ENCODE results near the gene MBL2. TPM values are rescaled to one million over a fixed set of nuclear protein-coding genes. Genes with fewer than 3 reads are reported as not detected.
A peak's percentile ranks its signal among the peaks of the same experiment; 100 is the strongest.

MBL2 gene
- total RNA-seq (not detected), polyA plus RNA-seq (not detected)

DNA sequence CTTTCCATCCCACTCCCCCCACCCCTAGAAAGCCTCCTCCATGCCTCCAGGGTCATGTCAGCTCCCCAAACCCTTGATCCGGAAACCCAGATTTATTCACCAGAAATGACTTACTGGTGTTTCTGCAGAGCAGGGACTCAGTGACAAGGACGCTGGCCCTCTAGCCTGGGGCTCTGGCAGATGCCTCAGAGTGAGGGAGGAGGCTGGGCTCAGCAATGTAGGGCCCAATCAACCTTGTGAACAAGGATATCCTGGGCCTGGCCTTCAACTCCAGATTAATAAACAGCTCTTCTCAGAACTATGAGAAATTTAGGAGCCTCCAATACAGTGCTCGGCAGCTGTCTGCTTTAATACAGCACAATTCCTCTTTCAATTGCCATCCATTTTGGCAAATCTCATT is at the start of gene MBL2:
Gene MBL2, minus strand, starts transcription at position 162 of the 400 bp plus-strand sequence. CDS start 1,149 bp downstream, outside the sequence.
- Mint-ChIP-seq H3K36me3 (no peaks in the 10 kb centered on the region), H3K27me3 (peaks cover 4% of the 10 kb centered on the region), H3K4me1 (no peaks in the 10 kb centered on the region), H3K4me3 (no peak within 1 kb of the TSS), H3K9me3 (peaks cover 0 to 5% (median 3%) of the 10 kb centered on the region in 7 donors), H3K27ac (peak within 1 kb of the TSS in 1 of 3 donors; percentile 67)
- no peaks in the 10 kb centered on the region for H3K9me3 ChIP-seq (ENCODE audit: control insufficient read depth in 2 of 2, low read length in 2 of 2)
- H3K4me1 ChIP-seq (ENCODE audit: control insufficient read depth, insufficient read depth, low read length, poor library complexity, severe bottlenecking): no peaks in the 10 kb centered on the region
- H3K27me3 ChIP-seq (ENCODE audit: control insufficient read depth, insufficient read depth, low read length): no peaks in the 10 kb centered on the region
- DNase-seq (no peak), ATAC-seq (ENCODE audit: low read depth in 2 of 2) (no peak)
- H3K4me3 ChIP-seq (ENCODE audit: low read depth, low read length): no peak within 1 kb of the TSS
- no peak within 1 kb of the TSS for H3K27ac ChIP-seq (ENCODE audit: insufficient read depth, low read length, poor library complexity, severe bottlenecking)
- no peaks in the 10 kb centered on the region for H3K36me3 ChIP-seq (ENCODE audit: control insufficient read depth, insufficient read depth, low read length)

DNA sequence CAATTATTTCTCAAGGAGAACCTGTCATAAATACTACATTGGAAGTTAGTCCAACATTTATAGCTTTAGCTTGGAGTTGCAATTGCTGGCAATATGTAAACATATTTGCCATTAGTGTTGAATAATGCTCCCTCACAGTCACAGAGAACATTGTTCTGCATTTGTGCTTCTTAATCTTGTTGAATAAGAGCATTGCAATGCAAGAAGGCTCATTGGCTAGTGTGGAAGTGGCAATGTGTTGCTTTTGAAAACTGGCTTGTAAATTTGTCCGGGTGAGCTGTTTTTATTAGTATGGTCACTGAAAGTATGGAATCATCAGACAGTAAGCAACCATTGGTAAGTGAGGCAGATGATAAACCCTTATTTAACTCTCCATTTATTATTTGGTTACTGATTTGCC is 47.7 kb upstream of the MBL2 start:
- Mint-ChIP-seq H3K9me3 (peaks cover 0 to 6% (median 2%) of the 10 kb centered on the region in 7 donors), H3K27ac (no peak overlapping the region), H3K36me3 (no peaks in the 10 kb centered on the region), H3K27me3 (no peaks in the 10 kb centered on the region), H3K4me1 (no peaks in the 10 kb centered on the region), H3K4me3 (no peak overlapping the region)
- Histone ChIP-seq H3K9me3 (ENCODE audit: control insufficient read depth in 2 of 2, low read length in 2 of 2) (no peaks in the 10 kb centered on the region), H3K4me1 (ENCODE audit: control insufficient read depth, insufficient read depth, low read length, poor library complexity, severe bottlenecking) (no peaks in the 10 kb centered on the region), H3K36me3 (ENCODE audit: control insufficient read depth, insufficient read depth, low read length) (no peaks in the 10 kb centered on the region), H3K27ac (ENCODE audit: insufficient read depth, low read length, poor library complexity, severe bottlenecking) (no peak overlapping the region), H3K4me3 (ENCODE audit: low read depth, low read length) (no peak overlapping the region), H3K27me3 (ENCODE audit: control insufficient read depth, insufficient read depth, low read length) (no peaks in the 10 kb centered on the region)
- DNase-seq (no peak), ATAC-seq (ENCODE audit: low read depth in 2 of 2) (no peak)

DNA sequence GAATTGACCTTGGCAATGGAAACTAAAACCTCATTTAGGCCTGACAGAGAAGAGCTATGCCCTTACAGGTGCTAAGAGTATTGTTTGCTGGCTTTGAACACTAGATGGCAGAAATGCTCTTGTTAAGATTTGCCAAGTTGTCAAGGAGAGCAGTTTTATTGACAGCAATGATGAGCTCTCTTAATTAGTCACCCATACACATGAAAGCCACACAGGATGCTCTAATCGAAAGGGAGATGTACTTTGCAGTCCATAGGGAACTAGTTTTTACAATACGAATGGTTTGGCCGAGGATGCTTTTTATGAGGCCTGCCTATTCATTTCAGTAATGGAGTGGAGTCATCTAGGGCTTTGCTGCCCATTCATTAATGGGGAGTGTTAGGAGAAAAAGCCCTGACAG is 45.4 kb upstream of the MBL2 start:
- no peak overlapping the region for H3K27ac Mint-ChIP-seq
- H3K4me3 Mint-ChIP-seq: no peak overlapping the region
- no peaks in the 10 kb centered on the region for H3K9me3 ChIP-seq (ENCODE audit: control insufficient read depth in 2 of 2, low read length in 2 of 2)
- DNase-seq (peak in 1 of 3 donors; percentile 20), ATAC-seq (ENCODE audit: low read depth in 2 of 2) (no peak)
- peaks cover 0 to 1% (median 0%) of the 10 kb centered on the region in 4 donors for H3K4me1 Mint-ChIP-seq
- H3K9me3 Mint-ChIP-seq: peaks cover 0 to 6% (median 2%) of the 10 kb centered on the region in 7 donors
- H3K4me3 ChIP-seq (ENCODE audit: low read depth, low read length): no peak overlapping the region
- H3K36me3 ChIP-seq (ENCODE audit: control insufficient read depth, insufficient read depth, low read length): no peaks in the 10 kb centered on the region
- H3K27me3 Mint-ChIP-seq: no peaks in the 10 kb centered on the region
- H3K27ac ChIP-seq (ENCODE audit: insufficient read depth, low read length, poor library complexity, severe bottlenecking): no peak overlapping the region
- no peaks in the 10 kb centered on the region for H3K36me3 Mint-ChIP-seq
- H3K27me3 ChIP-seq (ENCODE audit: control insufficient read depth, insufficient read depth, low read length): no peaks in the 10 kb centered on the region
- H3K4me1 ChIP-seq (ENCODE audit: control insufficient read depth, insufficient read depth, low read length, poor library complexity, severe bottlenecking): no peaks in the 10 kb centered on the region

DNA sequence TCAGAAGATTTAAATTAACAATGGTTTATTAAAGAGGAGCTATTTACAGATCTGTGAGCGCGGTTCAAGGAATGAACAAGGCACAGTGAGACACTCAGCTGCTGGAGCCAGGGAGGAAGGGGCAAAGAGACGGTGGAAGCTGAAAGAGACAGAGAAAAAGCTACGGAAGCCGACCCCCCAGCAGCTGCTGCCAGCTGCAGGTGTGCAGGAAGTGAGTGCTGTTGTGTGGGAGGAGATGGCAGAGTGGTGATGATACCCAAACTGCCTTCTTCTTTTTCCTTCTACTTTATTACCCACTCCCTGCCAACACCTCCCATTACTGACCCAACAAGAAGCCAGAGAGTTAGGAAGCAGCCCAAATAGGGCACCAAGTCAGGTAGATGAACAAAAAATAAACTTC is 41.9 kb upstream of the MBL2 start:
- Histone ChIP-seq H3K27ac (ENCODE audit: insufficient read depth, low read length, poor library complexity, severe bottlenecking) (no peak overlapping the region), H3K27me3 (ENCODE audit: control insufficient read depth, insufficient read depth, low read length) (no peaks in the 10 kb centered on the region), H3K4me1 (ENCODE audit: control insufficient read depth, insufficient read depth, low read length, poor library complexity, severe bottlenecking) (no peaks in the 10 kb centered on the region), H3K4me3 (ENCODE audit: low read depth, low read length) (no peak overlapping the region), H3K9me3 (ENCODE audit: control insufficient read depth in 2 of 2, low read length in 2 of 2) (no peaks in the 10 kb centered on the region), H3K36me3 (ENCODE audit: control insufficient read depth, insufficient read depth, low read length) (no peaks in the 10 kb centered on the region)
- Mint-ChIP-seq H3K36me3 (no peaks in the 10 kb centered on the region), H3K4me3 (no peak overlapping the region), H3K27ac (no peak overlapping the region), H3K27me3 (no peaks in the 10 kb centered on the region), H3K4me1 (peaks cover 0 to 1% (median 0%) of the 10 kb centered on the region in 4 donors), H3K9me3 (peaks cover 0 to 6% (median 0%) of the 10 kb centered on the region in 7 donors)
- no peak for ATAC-seq (ENCODE audit: low read depth in 2 of 2)
- DNase-seq: no peak

DNA sequence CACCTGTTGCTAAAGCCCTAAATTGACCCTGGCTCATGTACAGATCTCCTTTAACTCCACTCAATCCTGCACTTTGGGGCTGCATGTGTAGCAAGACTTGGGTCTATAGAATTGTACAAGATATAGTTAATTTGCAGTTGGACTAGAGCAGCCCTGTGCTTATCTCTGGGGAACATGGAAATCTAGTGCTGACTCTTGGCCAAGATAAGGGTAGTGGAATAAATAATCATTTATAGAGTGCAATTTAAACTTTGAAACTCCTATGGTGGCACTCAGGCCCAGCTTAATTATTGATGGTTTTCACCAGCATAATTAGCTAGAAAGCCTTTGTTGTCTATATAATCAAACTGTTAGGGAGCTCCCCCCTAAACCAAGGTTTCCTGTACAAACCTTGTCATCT is 39.2 kb upstream of the MBL2 start:
- H3K27ac Mint-ChIP-seq: no peak overlapping the region
- no peak overlapping the region for H3K4me3 Mint-ChIP-seq
- peaks cover 0 to 7% (median 3%) of the 10 kb centered on the region in 7 donors for H3K9me3 Mint-ChIP-seq
- H3K4me3 ChIP-seq (ENCODE audit: low read depth, low read length): no peak overlapping the region
- H3K36me3 ChIP-seq (ENCODE audit: control insufficient read depth, insufficient read depth, low read length): no peaks in the 10 kb centered on the region
- no peaks in the 10 kb centered on the region for H3K4me1 ChIP-seq (ENCODE audit: control insufficient read depth, insufficient read depth, low read length, poor library complexity, severe bottlenecking)
- H3K27me3 Mint-ChIP-seq: no peaks in the 10 kb centered on the region
- H3K27me3 ChIP-seq (ENCODE audit: control insufficient read depth, insufficient read depth, low read length): no peaks in the 10 kb centered on the region
- no peak overlapping the region for H3K27ac ChIP-seq (ENCODE audit: insufficient read depth, low read length, poor library complexity, severe bottlenecking)
- ATAC-seq (ENCODE audit: low read depth in 2 of 2) (no peak), DNase-seq (no peak)
- H3K4me1 Mint-ChIP-seq: peaks cover 0 to 1% (median 0%) of the 10 kb centered on the region in 4 donors
- no peaks in the 10 kb centered on the region for H3K9me3 ChIP-seq (ENCODE audit: control insufficient read depth in 2 of 2, low read length in 2 of 2)
- no peaks in the 10 kb centered on the region for H3K36me3 Mint-ChIP-seq

DNA sequence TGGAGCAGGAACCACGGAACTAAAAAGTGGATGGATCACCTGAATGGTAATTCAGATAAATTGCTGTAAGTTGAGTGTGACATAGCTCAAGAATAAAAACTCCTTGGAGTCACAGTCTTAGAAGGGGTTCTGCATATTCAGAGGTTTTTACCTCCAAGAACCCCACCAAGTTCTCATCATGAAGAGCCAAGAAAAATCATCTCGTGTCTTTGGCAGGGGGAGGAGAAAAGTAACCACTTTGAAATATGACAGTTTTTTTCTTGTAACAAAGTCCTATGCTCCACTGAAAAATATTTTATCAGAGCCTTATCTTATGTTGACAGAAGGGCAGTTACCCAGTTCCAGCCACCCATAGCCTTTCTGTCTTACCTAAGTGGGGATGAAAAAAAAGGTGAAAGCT is 38.2 kb upstream of the MBL2 start:
- no peaks in the 10 kb centered on the region for H3K27me3 ChIP-seq (ENCODE audit: control insufficient read depth, insufficient read depth, low read length)
- no peak for ATAC-seq (ENCODE audit: low read depth in 2 of 2)

DNA sequence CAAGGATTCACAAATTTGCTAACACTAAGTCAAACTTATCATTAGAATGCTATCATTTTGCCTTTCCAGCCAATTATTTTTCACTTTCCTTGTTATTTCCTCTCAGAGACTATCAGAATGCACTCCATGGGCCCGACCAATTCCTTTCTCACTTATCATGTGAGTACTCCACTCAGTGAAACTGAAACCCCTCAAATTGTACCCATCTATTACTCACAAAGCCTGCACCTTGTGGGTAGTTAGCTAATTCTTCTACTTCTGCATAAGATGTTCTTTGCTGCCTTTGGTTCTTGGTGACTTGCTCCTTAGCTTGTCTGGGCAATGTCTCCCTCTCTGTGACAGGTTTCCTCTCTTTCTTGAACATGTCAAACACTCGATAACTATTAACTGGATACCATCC is 35.2 kb upstream of the MBL2 start:
- peaks cover 0 to 12% (median 3%) of the 10 kb centered on the region in 7 donors for H3K9me3 Mint-ChIP-seq
- H3K27ac Mint-ChIP-seq: no peak overlapping the region

More for the DNA sequence above, 38.2 kb upstream of the MBL2 start:
- Histone ChIP-seq H3K4me1 (ENCODE audit: control insufficient read depth, insufficient read depth, low read length, poor library complexity, severe bottlenecking) (no peaks in the 10 kb centered on the region), H3K9me3 (ENCODE audit: control insufficient read depth in 2 of 2, low read length in 2 of 2) (no peaks in the 10 kb centered on the region), H3K4me3 (ENCODE audit: low read depth, low read length) (no peak overlapping the region), H3K36me3 (ENCODE audit: control insufficient read depth, insufficient read depth, low read length) (no peaks in the 10 kb centered on the region), H3K27ac (ENCODE audit: insufficient read depth, low read length, poor library complexity, severe bottlenecking) (no peak overlapping the region)
- Mint-ChIP-seq H3K36me3 (no peaks in the 10 kb centered on the region), H3K4me1 (peaks cover 0 to 1% (median 0%) of the 10 kb centered on the region in 4 donors), H3K27me3 (no peaks in the 10 kb centered on the region), H3K9me3 (peaks cover 0 to 12% (median 3%) of the 10 kb centered on the region in 7 donors), H3K4me3 (no peak overlapping the region), H3K27ac (no peak overlapping the region)
- no peak for DNase-seq

DNA sequence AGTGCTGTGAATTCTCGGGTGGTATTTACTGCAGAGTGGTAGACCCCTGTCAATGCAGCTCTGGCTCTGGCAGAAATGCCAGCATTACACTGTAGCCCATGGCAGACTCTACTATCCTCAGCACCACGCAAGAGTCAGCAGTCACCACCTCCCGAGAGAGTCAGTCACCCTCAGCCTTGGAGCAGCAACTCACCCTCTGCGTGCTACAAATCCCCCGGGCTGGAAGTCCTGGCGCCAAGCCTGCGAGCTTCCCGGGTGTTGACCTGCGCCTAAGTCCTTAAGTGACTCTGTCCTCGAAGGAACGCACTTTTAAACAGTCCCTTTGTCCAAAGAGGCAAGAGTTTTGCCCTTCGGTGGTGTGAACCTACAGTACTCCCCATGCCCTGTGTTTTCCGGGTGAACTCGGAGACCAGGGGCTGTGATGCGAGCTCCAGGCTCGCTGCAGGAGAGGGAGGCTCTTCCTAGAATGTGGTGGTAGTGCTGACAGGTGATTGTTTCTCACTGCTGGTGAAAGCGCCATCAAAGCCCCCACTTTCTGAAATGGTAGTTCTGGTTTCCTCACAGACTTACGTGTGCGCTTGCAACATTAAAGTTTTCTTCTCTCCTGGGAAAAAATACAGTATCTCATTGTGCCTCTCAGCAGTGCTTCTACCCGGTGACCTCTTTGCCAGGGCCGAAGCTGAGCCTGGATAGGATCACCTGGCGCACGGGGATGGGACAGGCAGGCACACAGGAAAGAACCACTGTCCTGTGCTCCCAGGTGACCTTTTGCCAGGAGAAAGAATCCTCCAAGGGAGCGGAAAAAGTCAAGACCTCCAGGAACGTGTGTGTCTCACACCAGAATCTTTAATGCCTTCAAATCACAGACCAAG is 33.1 kb upstream of the MBL2 start:
- Histone ChIP-seq H3K27ac (ENCODE audit: insufficient read depth, low read length, poor library complexity, severe bottlenecking) (no peak overlapping the region), H3K9me3 (ENCODE audit: control insufficient read depth in 2 of 2, low read length in 2 of 2) (no peaks in the 10 kb centered on the region), H3K4me1 (ENCODE audit: control insufficient read depth, insufficient read depth, low read length, poor library complexity, severe bottlenecking) (no peaks in the 10 kb centered on the region), H3K4me3 (ENCODE audit: low read depth, low read length) (no peak overlapping the region), H3K27me3 (ENCODE audit: control insufficient read depth, insufficient read depth, low read length) (no peaks in the 10 kb centered on the region), H3K36me3 (ENCODE audit: control insufficient read depth, insufficient read depth, low read length) (no peaks in the 10 kb centered on the region)
- Mint-ChIP-seq H3K27ac (no peak overlapping the region), H3K27me3 (no peaks in the 10 kb centered on the region), H3K4me1 (no peaks in the 10 kb centered on the region), H3K36me3 (no peaks in the 10 kb centered on the region), H3K9me3 (peaks cover 0 to 16% (median 3%) of the 10 kb centered on the region in 7 donors), H3K4me3 (no peak overlapping the region)
- DNase-seq (no peak), ATAC-seq (ENCODE audit: low read depth in 2 of 2) (no peak)

More for the DNA sequence above, 35.2 kb upstream of the MBL2 start:
- Histone ChIP-seq H3K27ac (ENCODE audit: insufficient read depth, low read length, poor library complexity, severe bottlenecking) (no peak overlapping the region), H3K36me3 (ENCODE audit: control insufficient read depth, insufficient read depth, low read length) (no peaks in the 10 kb centered on the region), H3K4me1 (ENCODE audit: control insufficient read depth, insufficient read depth, low read length, poor library complexity, severe bottlenecking) (no peaks in the 10 kb centered on the region), H3K9me3 (ENCODE audit: control insufficient read depth in 2 of 2, low read length in 2 of 2) (no peaks in the 10 kb centered on the region), H3K27me3 (ENCODE audit: control insufficient read depth, insufficient read depth, low read length) (no peaks in the 10 kb centered on the region), H3K4me3 (ENCODE audit: low read depth, low read length) (no peak overlapping the region)
- Mint-ChIP-seq H3K27me3 (no peaks in the 10 kb centered on the region), H3K4me1 (no peaks in the 10 kb centered on the region), H3K4me3 (no peak overlapping the region), H3K36me3 (no peaks in the 10 kb centered on the region)
- DNase-seq (no peak), ATAC-seq (ENCODE audit: low read depth in 2 of 2) (no peak)

All from CD4-positive, CD25-positive, alpha-beta regulatory T cell (primary cell).